Panc1 (cell line): Measurements from ENCODE around the gene GDF2. TPM values are rescaled to one million over a fixed set of nuclear protein-coding genes. Genes with fewer than 3 reads are reported as not detected.

Source experiments
- ATAC-seq: fragments of 200-7000 bp; cut with Tn5 transposase; 2 replicates; pipeline ENCODE4 v1.9.1; 2020; ENCODE audit warnings: mild to moderate bottlenecking, moderate library complexity
- BruUV-seq: library from RNA; stranded (reverse); fragments of 400-500 nt; replicated peaks from 2 replicates; lab custom pipeline; 2021; lab: Mats Ljungman, UMichigan
- CTCF ChIA-PET: fragments of 300-600 bp; sonication (Branson Sonifier 250); formaldehyde crosslinking; loops from one replicate; lab custom pipeline; 2022; ENCODE audit warnings: antibody characterized with exemption; lab: Charles Lee
- POLR2A ChIA-PET: fragments of 300-600 bp; sonication (Branson Sonifier 250); formaldehyde crosslinking; loops from one replicate; lab custom pipeline; 2022; ENCODE audit warnings: antibody characterized with exemption; lab: Charles Lee
- DNase-seq: peaks from one replicate; pipeline ENCODE4 v3.0.0-alpha.2; 2010; ENCODE audit warnings: low read depth, low spot score
- H3K27ac ChIP-seq: 2 replicates; pipeline ENCODE4 v1.5.1; 2011; ENCODE audit warnings: mild to moderate bottlenecking, low read length, inconsistent platforms
- H3K27me3 ChIP-seq: fragments of 200-500 bp; sonication (Bioruptor generic); 2 replicates; pipeline ENCODE4 v1.6.0; 2014; ENCODE audit warnings: low read length, inconsistent platforms; ENCODE audit not compliant: control insufficient read depth, insufficient read depth
- H3K36me3 ChIP-seq: fragments of 200-500 bp; sonication (Bioruptor generic); 2 replicates; pipeline ENCODE4 v1.5.1; 2014; ENCODE audit warnings: inconsistent platforms, mild to moderate bottlenecking, low read length, moderate library complexity; ENCODE audit not compliant: control insufficient read depth, insufficient read depth
- H3K4me1 ChIP-seq: 2 replicates; pipeline ENCODE4 v1.5.1; 2011; ENCODE audit warnings: inconsistent platforms, mild to moderate bottlenecking, low read length, moderate library complexity; ENCODE audit not compliant: control insufficient read depth, insufficient read depth
- H3K4me3 ChIP-seq, 2 experiments: 2 replicates each; pipeline ENCODE4 v1.5.1; 2011 to 2012; ENCODE audit warnings: low read depth in 2 of 2, low read length in 2 of 2, mild to moderate bottlenecking in 2 of 2, inconsistent platforms in 1 of 2, moderate library complexity in 1 of 2
- H3K9me3 ChIP-seq: fragments of 200-500 bp; sonication (Bioruptor generic); 2 replicates; pipeline ENCODE4 v1.5.1; 2014; ENCODE audit warnings: low read depth, mild to moderate bottlenecking, inconsistent platforms, low read length, moderate library complexity; ENCODE audit not compliant: control insufficient read depth, insufficient read depth
- POLR2AphosphoS5 ChIP-seq: IDR thresholded peaks from 2 replicates; pipeline ENCODE4 v1.6.1; 2012; ENCODE audit warnings: mild to moderate bottlenecking, low read depth, low read length, moderate library complexity
- SIN3A ChIP-seq: IDR thresholded peaks from 2 replicates; pipeline ENCODE4 v1.6.1; 2012; ENCODE audit warnings: low read depth, mild to moderate bottlenecking, low read length, moderate library complexity, borderline replicate concordance; ENCODE audit not compliant: insufficient read depth
- TCF7L2 ChIP-seq: IDR thresholded peaks from 2 replicates; pipeline ENCODE4 v1.6.1; 2011; ENCODE audit warnings: mild to moderate bottlenecking, low read depth, low read length, inconsistent platforms
- in situ Hi-C: cut with HindIII; loops from 2 replicates; pipeline ENCODE4 v1.10.0; 2016; ENCODE audit warnings: low sequenced_read_pairs, low pct_unique_long_range_greater_than_20kb
- intact Hi-C: fragments of 100-400 bp; cut with micrococcal nuclease; formaldehyde crosslinking; loops from one replicate; pipeline ENCODE4 v1.10.0; 2022; ENCODE audit not compliant: unreplicated experiment
- total RNA-seq: library from RNA; stranded (reverse); gene quantifications from one replicate; pipeline ENCODE4 v1.2.1, GENCODE V29; 2021; ENCODE audit not compliant: unreplicated experiment
- TF ChIP-seq, protein P1 (sequence below): fragments of 450-650 bp; IDR thresholded peaks from 2 replicates; pipeline ENCODE4 v1.5.1; 2017; ENCODE audit warnings: mild to moderate bottlenecking
- TF ChIP-seq, protein P2 (sequence below), 2 experiments: IDR thresholded peaks; 2 replicates each; pipeline ENCODE4 v1.6.1; 2011 to 2012; ENCODE audit warnings: low read depth in 2 of 2, control low read depth in 1 of 2, low read length in 1 of 2, mild to moderate bottlenecking in 1 of 2, moderate library complexity in 1 of 2; ENCODE audit not compliant: insufficient read depth in 1 of 2

GDF2 gene
- total RNA-seq, 1 experiment from 2014 or later: not detected

DNA sequence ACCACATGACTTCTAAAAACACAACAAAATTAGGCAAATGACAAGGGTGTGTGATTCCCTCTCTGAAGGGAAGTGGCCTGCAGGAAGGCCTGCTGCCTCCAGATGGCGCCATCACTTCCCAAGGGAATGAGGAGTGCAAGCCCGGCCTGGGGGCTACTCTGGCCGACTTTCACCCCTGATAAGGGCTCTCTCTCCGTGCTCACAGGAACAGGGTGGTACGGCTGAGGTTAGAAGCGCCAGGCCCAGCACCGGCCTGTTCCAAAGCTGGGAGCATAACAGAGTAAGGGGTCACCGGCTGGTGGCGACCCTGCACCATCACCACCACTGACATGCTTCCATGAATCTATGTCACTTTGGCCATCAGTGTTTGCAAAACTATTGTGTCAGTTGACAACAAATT is 39.0 kb downstream of the GDF2 start:
- Histone ChIP-seq H3K36me3 (no peaks in the 10 kb centered on the region), H3K27ac (no peak overlapping the region), H3K4me1 (peaks cover 4% of the 10 kb centered on the region; the same call in 1 of the 2 replicates), H3K4me3 (no peak overlapping the region), H3K9me3 (no peaks in the 10 kb centered on the region), H3K27me3 (no peaks in the 10 kb centered on the region)
- intact Hi-C loops: no loop called here
- DNase-seq (no peak), ATAC-seq (peak; percentile 61)
- BruUV-seq: no TSS peak
- POLR2A ChIA-PET: no interaction called here
- in situ Hi-C loops: no loop called here
- CTCF ChIA-PET: interaction anchor here (0.8 kb wide), 1 partner anchor 14 kb away, joined by 3 read pairs; no protein-coding TSS in a partner anchor
- TF ChIP-seq, protein P1, sequence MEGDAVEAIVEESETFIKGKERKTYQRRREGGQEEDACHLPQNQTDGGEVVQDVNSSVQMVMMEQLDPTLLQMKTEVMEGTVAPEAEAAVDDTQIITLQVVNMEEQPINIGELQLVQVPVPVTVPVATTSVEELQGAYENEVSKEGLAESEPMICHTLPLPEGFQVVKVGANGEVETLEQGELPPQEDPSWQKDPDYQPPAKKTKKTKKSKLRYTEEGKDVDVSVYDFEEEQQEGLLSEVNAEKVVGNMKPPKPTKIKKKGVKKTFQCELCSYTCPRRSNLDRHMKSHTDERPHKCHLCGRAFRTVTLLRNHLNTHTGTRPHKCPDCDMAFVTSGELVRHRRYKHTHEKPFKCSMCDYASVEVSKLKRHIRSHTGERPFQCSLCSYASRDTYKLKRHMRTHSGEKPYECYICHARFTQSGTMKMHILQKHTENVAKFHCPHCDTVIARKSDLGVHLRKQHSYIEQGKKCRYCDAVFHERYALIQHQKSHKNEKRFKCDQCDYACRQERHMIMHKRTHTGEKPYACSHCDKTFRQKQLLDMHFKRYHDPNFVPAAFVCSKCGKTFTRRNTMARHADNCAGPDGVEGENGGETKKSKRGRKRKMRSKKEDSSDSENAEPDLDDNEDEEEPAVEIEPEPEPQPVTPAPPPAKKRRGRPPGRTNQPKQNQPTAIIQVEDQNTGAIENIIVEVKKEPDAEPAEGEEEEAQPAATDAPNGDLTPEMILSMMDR: peak; percentile 94
- TF ChIP-seq, protein P2, sequence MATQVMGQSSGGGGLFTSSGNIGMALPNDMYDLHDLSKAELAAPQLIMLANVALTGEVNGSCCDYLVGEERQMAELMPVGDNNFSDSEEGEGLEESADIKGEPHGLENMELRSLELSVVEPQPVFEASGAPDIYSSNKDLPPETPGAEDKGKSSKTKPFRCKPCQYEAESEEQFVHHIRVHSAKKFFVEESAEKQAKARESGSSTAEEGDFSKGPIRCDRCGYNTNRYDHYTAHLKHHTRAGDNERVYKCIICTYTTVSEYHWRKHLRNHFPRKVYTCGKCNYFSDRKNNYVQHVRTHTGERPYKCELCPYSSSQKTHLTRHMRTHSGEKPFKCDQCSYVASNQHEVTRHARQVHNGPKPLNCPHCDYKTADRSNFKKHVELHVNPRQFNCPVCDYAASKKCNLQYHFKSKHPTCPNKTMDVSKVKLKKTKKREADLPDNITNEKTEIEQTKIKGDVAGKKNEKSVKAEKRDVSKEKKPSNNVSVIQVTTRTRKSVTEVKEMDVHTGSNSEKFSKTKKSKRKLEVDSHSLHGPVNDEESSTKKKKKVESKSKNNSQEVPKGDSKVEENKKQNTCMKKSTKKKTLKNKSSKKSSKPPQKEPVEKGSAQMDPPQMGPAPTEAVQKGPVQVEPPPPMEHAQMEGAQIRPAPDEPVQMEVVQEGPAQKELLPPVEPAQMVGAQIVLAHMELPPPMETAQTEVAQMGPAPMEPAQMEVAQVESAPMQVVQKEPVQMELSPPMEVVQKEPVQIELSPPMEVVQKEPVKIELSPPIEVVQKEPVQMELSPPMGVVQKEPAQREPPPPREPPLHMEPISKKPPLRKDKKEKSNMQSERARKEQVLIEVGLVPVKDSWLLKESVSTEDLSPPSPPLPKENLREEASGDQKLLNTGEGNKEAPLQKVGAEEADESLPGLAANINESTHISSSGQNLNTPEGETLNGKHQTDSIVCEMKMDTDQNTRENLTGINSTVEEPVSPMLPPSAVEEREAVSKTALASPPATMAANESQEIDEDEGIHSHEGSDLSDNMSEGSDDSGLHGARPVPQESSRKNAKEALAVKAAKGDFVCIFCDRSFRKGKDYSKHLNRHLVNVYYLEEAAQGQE (IDR thresholded peaks at IDR 0.05; ENCODE audit: insufficient read depth in 1 of 2, low read depth in 2 of 2, low read length in 1 of 2): no peak

DNA sequence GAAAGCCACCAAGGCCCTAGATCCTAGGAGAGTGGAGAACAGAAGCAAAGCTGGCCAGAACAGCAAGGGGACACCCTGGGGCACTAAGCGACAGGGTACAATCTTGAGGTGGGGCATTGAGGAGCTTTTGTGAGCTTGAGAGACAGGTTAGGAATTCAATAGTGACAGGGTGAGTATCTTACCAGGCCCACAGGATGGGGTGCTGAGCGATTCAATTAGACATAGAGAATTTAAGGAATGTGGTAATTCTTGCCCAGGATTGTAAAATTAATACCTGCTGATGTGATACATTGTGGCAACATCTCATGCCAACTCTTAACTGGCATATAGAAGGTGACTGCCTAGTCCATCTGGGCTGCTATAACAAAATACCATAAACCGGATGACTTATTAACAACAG is 39.9 kb downstream of the GDF2 start:
- BruUV-seq: no TSS peak
- intact Hi-C loops: no loop called here
- ATAC-seq: no peak
- no peak for TF ChIP-seq TCF7L2
- TF ChIP-seq POLR2AphosphoS5: no peak
- TF ChIP-seq, protein P1: no peak
- no peak for TF ChIP-seq SIN3A
- TF ChIP-seq, protein P2 (IDR thresholded peaks at IDR 0.05; ENCODE audit: insufficient read depth in 1 of 2, low read depth in 2 of 2, low read length in 1 of 2): no peak
- Histone ChIP-seq H3K36me3 (no peaks in the 10 kb centered on the region), H3K27ac (no peak overlapping the region), H3K9me3 (no peaks in the 10 kb centered on the region), H3K27me3 (no peaks in the 10 kb centered on the region), H3K4me3 (no peak overlapping the region), H3K4me1 (peaks cover 4% of the 10 kb centered on the region; the same call in 1 of the 2 replicates)
- in situ Hi-C loops: no loop called here
- ChIA-PET POLR2A (no interaction called here), CTCF (interaction anchor here (0.8 kb wide), 1 partner anchor 13 kb away, joined by 3 read pairs; no protein-coding TSS in a partner anchor)
- DNase-seq: no peak
